ENCODE measurements around the gene TNK1. TPM values are rescaled to one million over a fixed set of nuclear protein-coding genes. Genes with fewer than 3 reads are reported as not detected.
A peak's percentile ranks its signal among the peaks of the same experiment; 100 is the strongest.

Gene TNK1
- total and polyA plus RNA-seq, 4 experiments from 2014 or later, result 1.7 to 15.9 (median 8.0) TPM

DNA sequence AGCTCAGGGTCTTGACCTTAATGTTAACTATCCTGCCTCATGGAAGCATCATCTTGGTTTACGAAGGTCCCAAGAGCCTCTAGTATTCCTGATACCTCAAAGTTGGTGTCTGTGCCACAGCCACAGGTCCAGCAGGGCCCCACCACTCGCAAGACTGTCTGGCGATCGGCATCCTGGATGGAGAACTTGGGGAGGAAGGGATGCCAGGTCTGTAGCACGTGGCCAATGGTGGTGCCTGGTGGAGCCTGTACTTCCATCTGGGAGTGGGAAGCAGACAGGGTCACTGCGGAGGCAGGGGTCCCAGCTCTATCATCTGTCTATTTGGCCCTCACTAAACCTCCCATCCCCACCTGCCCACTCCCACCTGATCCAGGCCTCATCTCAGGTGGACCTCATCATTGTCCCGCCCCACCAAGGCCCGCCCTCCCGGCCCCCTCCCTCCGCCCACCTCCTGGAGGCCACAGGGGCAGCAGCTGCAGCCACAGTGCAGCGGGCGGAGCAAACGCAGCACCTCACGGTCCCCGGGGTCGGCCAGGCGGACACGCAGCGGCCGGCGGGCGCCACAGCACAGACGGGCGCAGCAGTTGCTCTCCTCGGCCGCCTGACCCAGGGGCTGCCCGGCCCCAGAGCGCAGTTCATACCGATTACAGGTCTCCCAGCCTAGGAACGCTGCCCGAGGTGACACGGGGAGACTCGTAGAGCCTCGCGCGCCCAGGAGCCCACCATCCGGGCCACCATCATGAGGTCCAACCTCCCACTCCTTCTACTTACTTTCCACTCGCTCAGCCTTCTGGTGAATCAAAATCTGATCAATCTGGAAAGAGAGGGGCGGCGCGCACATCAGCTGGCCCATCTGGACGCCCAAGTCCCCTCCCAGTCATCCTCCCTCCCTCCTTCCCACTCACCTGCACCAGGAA lies 12.1 kb downstream of the TNK1 start:
- peaks cover 42% of the 10 kb centered on the region for H3K36me3 ChIP-seq (ENCODE audit: insufficient read depth, low read length)
- Mint-ChIP-seq H3K36me3 (peaks cover 34 to 45% of the 10 kb centered on the region in 2 donors), H3K27me3 (no peaks in the 10 kb centered on the region), H3K4me1 (peaks cover 12 to 47% (median 33%) of the 10 kb centered on the region in 4 donors), H3K9me3 (peaks cover 0 to 3% (median 0%) of the 10 kb centered on the region in 8 donors), H3K27ac (peak overlapping the region in 5 of 7 donors; percentile 50 to 98 (median 88)), H3K4me3 (peak overlapping the region; percentile 93 to 97 (median 96))
- H3K9me3 ChIP-seq (ENCODE audit: control insufficient read depth in 1 of 2, low read length in 2 of 2), result no peaks in the 10 kb centered on the region
- peaks cover 48% of the 10 kb centered on the region for H3K4me1 ChIP-seq (ENCODE audit: insufficient read depth, low read length)
- H3K27ac ChIP-seq (ENCODE audit: low read depth, low read length), result peak overlapping the region; percentile 91
- DNase-seq, result no peak
- ChIA-PET CTCF (ENCODE audit: partially characterized antibody) (interaction anchor here (0.6 to 3.4 kb wide), 4 partner anchors 35 to 44 kb away, joined by 3 to 8 read pairs (median 4); no protein-coding TSS in a partner anchor), POLR2A (ENCODE audit: partially characterized antibody) (interaction anchor here (0.9 to 4.3 kb wide), 8 partner anchors 9 to 293 kb away, joined by 3 to 57 read pairs (median 8); partner anchors contain the start of genes NEURL4, POLR2A, TMEM102 and TMEM256)
- no peaks in the 10 kb centered on the region for H3K27me3 ChIP-seq (ENCODE audit: insufficient read depth, low read length)
- peak overlapping the region; percentile 78 to 94 for H3K4me3 ChIP-seq (ENCODE audit: low read length in 2 of 2)
- intact Hi-C loops (cut with micrococcal nuclease), result loop anchor here (5.0 kb wide), 1 partner anchor 41 kb away; the partner anchor contains the start of gene KCTD11

DNA sequence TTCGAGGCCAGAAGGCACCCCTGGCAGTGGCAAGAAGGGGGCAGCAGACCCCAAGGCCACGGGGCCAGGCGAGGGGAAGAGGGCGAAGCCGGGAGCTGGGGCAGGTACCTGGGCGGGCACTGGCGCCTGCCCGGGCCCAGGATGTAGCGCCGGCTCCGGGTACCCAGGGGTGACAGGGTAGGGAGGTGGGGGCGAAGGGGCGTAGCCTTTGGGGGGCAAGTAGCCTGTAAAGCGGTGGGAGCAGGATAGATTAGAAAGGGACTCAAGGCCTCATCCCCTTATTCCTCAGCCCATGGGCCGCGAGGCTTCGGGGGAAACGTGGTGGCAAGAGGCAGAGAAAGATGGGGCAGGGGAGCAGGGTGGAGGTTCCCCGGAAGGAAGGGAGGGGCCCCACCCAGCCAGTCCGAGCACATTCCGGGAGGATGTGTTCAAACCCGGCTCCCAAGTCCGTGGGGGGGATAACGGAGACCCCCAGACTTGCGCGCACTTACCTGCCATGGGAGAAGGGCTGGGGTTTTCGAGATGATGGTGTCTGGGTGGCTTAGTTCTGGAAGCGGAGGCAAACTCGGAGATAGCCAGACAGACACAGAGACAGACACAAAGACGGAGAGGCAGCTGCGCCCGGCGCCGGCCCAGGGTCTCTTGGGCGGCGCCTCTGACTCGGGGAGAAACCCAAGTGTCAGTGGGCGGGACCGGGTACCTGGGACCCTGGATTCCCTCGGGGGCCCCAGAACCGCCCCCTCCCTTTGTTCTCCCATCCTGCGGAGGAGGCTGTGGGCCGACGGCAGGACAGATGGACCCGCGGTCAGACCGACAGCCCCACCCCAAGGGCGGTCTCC lies 12.9 kb downstream of the TNK1 start:
- POLR2A ChIA-PET (ENCODE audit: partially characterized antibody), result interaction anchor here (0.9 to 4.3 kb wide), 13 partner anchors 10 to 293 kb away, joined by 3 to 57 read pairs (median 6); partner anchors contain the start of genes ACADVL, ACAP1, DLG4 and MPDU1
- intact Hi-C loops (cut with micrococcal nuclease), result loop anchor here (1.0 to 5.0 kb wide), 4 partner anchors 10 to 42 kb away; partner anchors contain the start of genes KCTD11, TMEM102 and TMEM256

DNA sequence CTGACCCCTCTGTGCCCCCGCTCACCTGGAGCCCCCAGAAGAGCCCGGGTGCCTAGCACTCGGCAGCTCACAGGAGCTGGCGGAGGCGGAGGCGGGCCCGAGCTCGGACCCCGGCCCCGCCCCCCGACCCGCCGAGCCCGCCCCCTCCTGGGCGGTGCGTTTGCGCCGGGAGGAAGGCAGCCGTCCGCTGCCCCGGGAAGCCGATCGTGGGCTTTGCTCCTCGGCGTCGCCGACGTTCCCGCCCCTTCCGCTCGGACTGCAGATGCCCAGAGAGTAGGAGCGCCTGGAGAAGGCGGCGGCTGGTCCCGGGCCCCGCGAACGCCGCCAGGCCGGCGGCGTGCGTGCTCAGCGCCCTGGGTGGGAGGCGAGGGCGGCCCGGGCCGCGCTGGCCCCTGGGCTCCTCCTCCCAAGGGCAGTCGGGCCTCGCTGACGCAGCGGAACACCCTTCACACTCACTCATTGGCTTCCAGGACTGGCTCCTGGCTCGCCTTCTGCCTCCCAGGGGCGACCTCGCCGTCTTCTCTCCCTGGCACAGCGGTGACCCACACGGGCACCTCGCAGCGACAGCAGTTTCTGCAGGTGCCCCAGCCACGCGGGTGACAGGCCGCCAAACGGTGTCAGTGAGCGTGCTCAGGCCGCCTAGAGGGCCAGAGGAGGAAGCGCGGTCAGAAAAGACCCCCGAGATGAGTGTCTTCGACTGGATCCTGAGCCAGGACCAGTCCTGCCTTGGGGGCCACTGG lies 13.7 kb downstream of the TNK1 start, which contains the start of gene PLSCR3:
Gene PLSCR3 (minus strand): TSS at position 74 of the 740 bp plus-strand sequence. CDS start 415 bp downstream, outside the sequence.
- H3K36me3 Mint-ChIP-seq, result peaks cover 28 to 32% of the 10 kb centered on the region in 2 donors
- peaks cover 44% of the 10 kb centered on the region for H3K4me1 ChIP-seq (ENCODE audit: insufficient read depth, low read length)
- POLR2A ChIA-PET (ENCODE audit: partially characterized antibody), result interaction anchor here (0.6 to 4.3 kb wide), 13 partner anchors 9 to 189 kb away, joined by 3 to 57 read pairs (median 6); partner anchors contain the start of genes ACADVL, ACAP1, DLG4 and MPDU1
- peak within 1 kb of the TSS; percentile 92 to 98 (median 94) for H3K27ac Mint-ChIP-seq
- peaks cover 13 to 44% (median 31%) of the 10 kb centered on the region in 4 donors for H3K4me1 Mint-ChIP-seq
- no peaks in the 10 kb centered on the region for H3K9me3 ChIP-seq (ENCODE audit: control insufficient read depth in 1 of 2, low read length in 2 of 2)
- H3K4me3 ChIP-seq (ENCODE audit: low read length in 2 of 2), result peak within 1 kb of the TSS; percentile 78 to 94
- no peaks in the 10 kb centered on the region for H3K27me3 Mint-ChIP-seq
- peak; percentile 76 to 88 (median 83) for DNase-seq
- peak within 1 kb of the TSS; percentile 93 to 97 (median 96) for H3K4me3 Mint-ChIP-seq
- peaks cover 29% of the 10 kb centered on the region for H3K36me3 ChIP-seq (ENCODE audit: insufficient read depth, low read length)
- H3K9me3 Mint-ChIP-seq, result peaks cover 0 to 3% (median 0%) of the 10 kb centered on the region in 8 donors
- H3K27ac ChIP-seq (ENCODE audit: low read depth, low read length), result peak within 1 kb of the TSS; percentile 91
- CTCF ChIA-PET (ENCODE audit: partially characterized antibody), result interaction anchor here (0.8 to 3.4 kb wide), 3 partner anchors 37 to 166 kb away, joined by 3 to 8 read pairs (median 4); no protein-coding TSS in a partner anchor
- H3K27me3 ChIP-seq (ENCODE audit: insufficient read depth, low read length), result no peaks in the 10 kb centered on the region
- intact Hi-C loops (cut with micrococcal nuclease), result loop anchor here (1.0 to 5.0 kb wide), 4 partner anchors 10 to 42 kb away; partner anchors contain the start of genes KCTD11, TMEM102 and TMEM256

More for the DNA sequence above, 12.9 kb downstream of the TNK1 start:
- CTCF ChIA-PET (ENCODE audit: partially characterized antibody), result interaction anchor here (0.8 to 3.4 kb wide), 3 partner anchors 37 to 167 kb away, joined by 3 to 8 read pairs (median 4); no protein-coding TSS in a partner anchor
- no peaks in the 10 kb centered on the region for H3K27me3 ChIP-seq (ENCODE audit: insufficient read depth, low read length)
- Mint-ChIP-seq H3K4me1 (peaks cover 12 to 47% (median 33%) of the 10 kb centered on the region in 4 donors), H3K9me3 (peaks cover 0 to 3% (median 0%) of the 10 kb centered on the region in 8 donors), H3K36me3 (peaks cover 34 to 40% of the 10 kb centered on the region in 2 donors), H3K27me3 (no peaks in the 10 kb centered on the region), H3K27ac (peak overlapping the region; percentile 92 to 98 (median 94)), H3K4me3 (peak overlapping the region; percentile 93 to 97 (median 96))
- peaks cover 48% of the 10 kb centered on the region for H3K4me1 ChIP-seq (ENCODE audit: insufficient read depth, low read length)
- H3K36me3 ChIP-seq (ENCODE audit: insufficient read depth, low read length), result peaks cover 37% of the 10 kb centered on the region
- H3K4me3 ChIP-seq (ENCODE audit: low read length in 2 of 2), result peak overlapping the region; percentile 78 to 94
- H3K9me3 ChIP-seq (ENCODE audit: control insufficient read depth in 1 of 2, low read length in 2 of 2), result no peaks in the 10 kb centered on the region
- H3K27ac ChIP-seq (ENCODE audit: low read depth, low read length), result peak overlapping the region; percentile 91
- peak; percentile 53 to 84 (median 76) for DNase-seq

DNA sequence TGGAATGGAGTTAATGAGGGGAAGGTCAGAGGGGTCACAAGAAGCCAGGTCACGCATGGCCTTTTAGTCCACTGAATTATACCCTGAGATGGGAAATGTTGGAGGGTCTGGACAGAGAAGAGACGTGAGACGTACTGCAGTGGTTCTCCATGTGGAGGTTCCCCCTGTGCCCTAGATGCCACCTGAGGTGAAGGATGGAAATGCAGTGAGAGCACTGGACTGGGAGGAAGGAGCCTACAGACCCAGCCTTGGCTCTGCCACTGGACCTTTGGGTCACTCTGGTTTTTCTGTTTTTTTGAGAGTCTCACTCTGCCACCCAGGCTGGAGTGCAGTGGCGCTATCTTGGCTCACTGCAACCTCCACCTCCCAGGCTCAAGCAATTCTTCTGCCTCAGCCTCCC lies 15.3 kb downstream of the TNK1 start:
- POLR2A ChIA-PET (ENCODE audit: partially characterized antibody), result interaction anchor here (3.8 to 4.3 kb wide), 2 partner anchors 8 to 13 kb away, joined by 49 to 57 read pairs; partner anchors contain the start of gene TMEM256

DNA sequence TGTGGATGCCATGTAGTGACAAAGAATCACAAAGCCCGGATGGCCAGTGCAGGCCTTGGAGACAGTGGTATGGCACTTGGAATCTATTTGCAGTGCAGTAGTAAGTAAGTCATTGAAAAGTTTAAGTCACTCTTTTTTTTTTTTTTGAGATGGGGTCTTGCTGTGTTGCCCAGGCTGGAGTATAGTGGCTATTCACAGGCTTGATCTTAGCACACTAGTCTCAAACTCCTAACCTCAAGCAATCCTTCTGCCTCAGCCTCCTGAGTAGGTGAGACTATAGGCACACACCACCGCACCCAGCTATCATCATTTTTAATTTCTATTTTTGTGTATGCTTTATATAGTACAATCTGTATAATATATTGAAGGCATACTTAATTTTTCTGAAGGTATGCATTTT lies 17.7 kb downstream of the TNK1 start:
- POLR2A ChIA-PET (ENCODE audit: partially characterized antibody), result interaction anchor here (0.5 to 2.5 kb wide), 4 partner anchors 11 to 985 kb away, joined by 3 to 12 read pairs (median 4); no protein-coding TSS in a partner anchor
- intact Hi-C loops (cut with micrococcal nuclease), result no loop called here

More for the DNA sequence above, 15.3 kb downstream of the TNK1 start:
- no peak overlapping the region for H3K27ac ChIP-seq (ENCODE audit: low read depth, low read length)
- H3K27me3 Mint-ChIP-seq, result no peaks in the 10 kb centered on the region
- H3K9me3 ChIP-seq (ENCODE audit: control insufficient read depth in 1 of 2, low read length in 2 of 2), result no peaks in the 10 kb centered on the region
- no peak overlapping the region for H3K4me3 ChIP-seq (ENCODE audit: low read length in 2 of 2)
- no peak for DNase-seq
- peaks cover 15 to 33% (median 23%) of the 10 kb centered on the region in 4 donors for H3K4me1 Mint-ChIP-seq
- intact Hi-C loops (cut with micrococcal nuclease), result no loop called here
- H3K36me3 Mint-ChIP-seq, result peaks cover 14 to 20% of the 10 kb centered on the region in 2 donors
- CTCF ChIA-PET (ENCODE audit: partially characterized antibody), result interaction anchor here (3.4 kb wide), 1 partner anchor 40 kb away, joined by 8 read pairs; no protein-coding TSS in a partner anchor
- H3K4me1 ChIP-seq (ENCODE audit: insufficient read depth, low read length), result peaks cover 29% of the 10 kb centered on the region
- H3K4me3 Mint-ChIP-seq, result peak overlapping the region in 6 of 8 donors; percentile 1 to 74 (median 44)
- peaks cover 14% of the 10 kb centered on the region for H3K36me3 ChIP-seq (ENCODE audit: insufficient read depth, low read length)
- no peaks in the 10 kb centered on the region for H3K27me3 ChIP-seq (ENCODE audit: insufficient read depth, low read length)
- H3K9me3 Mint-ChIP-seq, result peaks cover 0 to 3% (median 0%) of the 10 kb centered on the region in 8 donors
- H3K27ac Mint-ChIP-seq, result peak overlapping the region in 4 of 7 donors; percentile 24 to 73 (median 48)

More for the DNA sequence above, 17.7 kb downstream of the TNK1 start:
- Mint-ChIP-seq H3K36me3 (peaks cover 0 to 3% of the 10 kb centered on the region in 2 donors), H3K27ac (peak overlapping the region in 1 of 7 donors; percentile 57), H3K9me3 (peaks cover 0 to 3% (median 0%) of the 10 kb centered on the region in 8 donors), H3K4me1 (peaks cover 13 to 22% (median 18%) of the 10 kb centered on the region in 4 donors), H3K27me3 (no peaks in the 10 kb centered on the region), H3K4me3 (no peak overlapping the region)
- DNase-seq, result no peak
- no peaks in the 10 kb centered on the region for H3K36me3 ChIP-seq (ENCODE audit: insufficient read depth, low read length)
- CTCF ChIA-PET (ENCODE audit: partially characterized antibody), result interaction anchor here (1.4 to 2.4 kb wide), 2 partner anchors 38 to 42 kb away, joined by 7 to 8 read pairs; no protein-coding TSS in a partner anchor
- H3K9me3 ChIP-seq (ENCODE audit: control insufficient read depth in 1 of 2, low read length in 2 of 2), result no peaks in the 10 kb centered on the region
- no peak overlapping the region for H3K4me3 ChIP-seq (ENCODE audit: low read length in 2 of 2)
- H3K27ac ChIP-seq (ENCODE audit: low read depth, low read length), result no peak overlapping the region
- H3K4me1 ChIP-seq (ENCODE audit: insufficient read depth, low read length), result peaks cover 13% of the 10 kb centered on the region
- no peaks in the 10 kb centered on the region for H3K27me3 ChIP-seq (ENCODE audit: insufficient read depth, low read length)

Data from CD4-positive, alpha-beta memory T cell (primary cell).